Calu3 (cell line): ENCODE results near the gene LYPD5. TPM values are rescaled to one million over a fixed set of nuclear protein-coding genes. Genes with fewer than 3 reads are reported as not detected.
A peak's percentile ranks its signal among the peaks of the same experiment; 100 is the strongest.
"Not testable (repeated sequence)": the region's sequence is repeated elsewhere in the genome, so short reads cannot be mapped to it uniquely, and the experiment has no call there.

Experiments
- BruUV-seq: library from RNA; stranded (reverse); fragments of 400-500 nt; replicated peaks from 2 replicates; lab custom pipeline; 2021; lab: Mats Ljungman, UMichigan
- CTCF ChIA-PET: fragments of 300-600 bp; sonication (Branson Sonifier 250); formaldehyde crosslinking; loops from one replicate; lab custom pipeline; 2022; ENCODE audit warnings: antibody characterized with exemption; lab: Charles Lee
- DNase-seq: peaks from one replicate; pipeline ENCODE4 v3.0.0; 2022
- H3K27ac Mint-ChIP-seq: one replicate; pipeline ENCODE4 v1.8.0; 2022; ENCODE audit warnings: mixed read lengths; ENCODE audit not compliant: unreplicated experiment
- H3K27me3 Mint-ChIP-seq: one replicate; pipeline ENCODE4 v1.8.0; 2022; ENCODE audit warnings: mixed read lengths; ENCODE audit not compliant: unreplicated experiment
- H3K36me3 Mint-ChIP-seq: one replicate; pipeline ENCODE4 v1.8.0; 2022; ENCODE audit warnings: mild to moderate bottlenecking, moderate library complexity, mixed read lengths; ENCODE audit not compliant: insufficient read depth, unreplicated experiment
- H3K4me1 Mint-ChIP-seq: one replicate; pipeline ENCODE4 v1.8.0; 2022; ENCODE audit warnings: mild to moderate bottlenecking, low read depth, mixed read lengths; ENCODE audit not compliant: unreplicated experiment
- H3K4me3 Mint-ChIP-seq: one replicate; pipeline ENCODE4 v1.8.0; 2022; ENCODE audit warnings: mild to moderate bottlenecking, low read depth, moderate library complexity, mixed read lengths; ENCODE audit not compliant: unreplicated experiment
- H3K9me3 Mint-ChIP-seq: one replicate; pipeline ENCODE4 v1.8.0; 2022; ENCODE audit warnings: low read depth, mixed read lengths; ENCODE audit not compliant: unreplicated experiment
- intact Hi-C: fragments of 100-400 bp; cut with micrococcal nuclease; formaldehyde crosslinking; loops from one replicate; pipeline ENCODE4 v1.10.0; 2022; ENCODE audit not compliant: unreplicated experiment
- total RNA-seq: library from RNA; stranded (reverse); gene quantifications from 2 replicates; pipeline ENCODE4 v1.2.3, GENCODE V29; 2022
- TF ChIP-seq, protein P1 (sequence below): fragments of 200-600 bp; IDR thresholded peaks from one replicate; pipeline ENCODE4 v1.8.0; 2022; ENCODE audit warnings: antibody characterized with exemption; ENCODE audit not compliant: unreplicated experiment

The LYPD5 gene
- total RNA-seq, 1 experiment from 2014 or later, result 5.0 TPM

DNA sequence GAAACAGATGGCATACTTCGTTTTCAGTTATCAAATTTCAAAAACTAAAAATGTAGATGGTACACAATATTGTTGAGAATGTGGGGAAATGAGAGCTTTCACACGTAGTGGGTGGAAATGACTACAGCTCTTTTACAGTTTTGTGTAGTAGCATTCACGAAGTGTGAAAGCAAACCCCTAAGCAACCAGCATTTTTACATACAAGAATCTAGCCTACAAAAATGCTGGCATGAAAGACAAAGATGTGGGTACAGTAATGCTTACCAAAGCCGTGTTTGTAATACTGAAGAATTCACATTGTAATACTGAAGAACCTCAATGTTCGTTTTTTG, 18.6 kb upstream of the LYPD5 start:
- no peak for DNase-seq
- no TSS peak for BruUV-seq
- Mint-ChIP-seq H3K36me3 (peaks cover 11% of the 10 kb centered on the region), H3K4me3 (peak overlapping the region; percentile 86), H3K9me3 (peaks cover 19% of the 10 kb centered on the region), H3K27ac (peak overlapping the region; percentile 27), H3K4me1 (peaks cover 13% of the 10 kb centered on the region), H3K27me3 (no peaks in the 10 kb centered on the region)
- intact Hi-C loops, result loop anchor here (10.0 kb wide), 1 partner anchor 114 kb away; the partner anchor contains the start of gene ZNF45
- TF ChIP-seq, protein P1, sequence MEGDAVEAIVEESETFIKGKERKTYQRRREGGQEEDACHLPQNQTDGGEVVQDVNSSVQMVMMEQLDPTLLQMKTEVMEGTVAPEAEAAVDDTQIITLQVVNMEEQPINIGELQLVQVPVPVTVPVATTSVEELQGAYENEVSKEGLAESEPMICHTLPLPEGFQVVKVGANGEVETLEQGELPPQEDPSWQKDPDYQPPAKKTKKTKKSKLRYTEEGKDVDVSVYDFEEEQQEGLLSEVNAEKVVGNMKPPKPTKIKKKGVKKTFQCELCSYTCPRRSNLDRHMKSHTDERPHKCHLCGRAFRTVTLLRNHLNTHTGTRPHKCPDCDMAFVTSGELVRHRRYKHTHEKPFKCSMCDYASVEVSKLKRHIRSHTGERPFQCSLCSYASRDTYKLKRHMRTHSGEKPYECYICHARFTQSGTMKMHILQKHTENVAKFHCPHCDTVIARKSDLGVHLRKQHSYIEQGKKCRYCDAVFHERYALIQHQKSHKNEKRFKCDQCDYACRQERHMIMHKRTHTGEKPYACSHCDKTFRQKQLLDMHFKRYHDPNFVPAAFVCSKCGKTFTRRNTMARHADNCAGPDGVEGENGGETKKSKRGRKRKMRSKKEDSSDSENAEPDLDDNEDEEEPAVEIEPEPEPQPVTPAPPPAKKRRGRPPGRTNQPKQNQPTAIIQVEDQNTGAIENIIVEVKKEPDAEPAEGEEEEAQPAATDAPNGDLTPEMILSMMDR, result no peak
- CTCF ChIA-PET, result interaction anchor here (0.7 kb wide), 1 partner anchor 152 kb away, joined by 3 read pairs; no protein-coding TSS in a partner anchor

DNA sequence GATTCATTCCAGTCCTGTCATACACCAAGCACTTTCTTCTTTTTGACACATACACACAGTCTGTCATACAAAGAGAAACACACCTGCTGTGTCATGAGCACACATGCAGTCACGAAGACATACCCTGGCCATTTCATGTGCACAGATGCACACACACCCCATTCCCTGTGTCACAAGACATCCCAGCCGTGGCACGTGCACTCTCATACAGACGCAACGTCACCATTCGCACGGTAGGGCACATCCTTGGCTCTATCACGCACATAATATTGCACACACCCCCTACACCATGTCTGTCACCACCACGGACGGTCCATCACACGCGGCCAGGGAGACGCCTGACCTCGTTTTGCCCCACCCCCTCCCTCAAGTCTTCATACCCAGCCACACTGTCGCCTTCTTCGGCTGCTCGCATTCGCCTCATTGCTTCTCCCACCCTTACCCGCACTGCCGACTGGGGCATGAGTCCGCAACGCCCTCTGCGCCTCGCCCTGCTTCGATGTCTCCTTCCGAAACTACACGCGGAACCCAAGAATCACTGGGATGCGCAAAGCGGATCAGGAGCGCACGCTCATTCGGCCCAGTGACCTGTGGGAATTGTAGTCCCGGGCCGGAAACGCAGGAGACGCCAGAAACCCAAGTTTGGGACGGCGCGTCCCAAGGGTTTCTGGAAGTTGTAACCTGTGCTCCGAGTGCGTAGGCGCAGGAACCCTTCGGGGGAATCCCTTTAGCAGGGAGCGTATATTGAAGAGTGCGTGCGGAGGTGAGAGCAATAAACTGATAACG, 18.0 kb upstream of the LYPD5 start:
- TSS peak; percentile 65 for BruUV-seq
- Mint-ChIP-seq H3K27me3 (no peaks in the 10 kb centered on the region), H3K4me3 (peak overlapping the region; percentile 86), H3K36me3 (peaks cover 11% of the 10 kb centered on the region), H3K27ac (peak overlapping the region; percentile 27), H3K9me3 (peaks cover 17% of the 10 kb centered on the region), H3K4me1 (peaks cover 13% of the 10 kb centered on the region)
- CTCF ChIA-PET, result interaction anchor here (0.7 kb wide), 1 partner anchor 151 kb away, joined by 3 read pairs; no protein-coding TSS in a partner anchor
- TF ChIP-seq, protein P1, result no peak
- DNase-seq, result peak; percentile 73
- intact Hi-C loops, result loop anchor here (10.0 kb wide), 1 partner anchor 115 kb away; the partner anchor contains the start of gene ZNF45

DNA sequence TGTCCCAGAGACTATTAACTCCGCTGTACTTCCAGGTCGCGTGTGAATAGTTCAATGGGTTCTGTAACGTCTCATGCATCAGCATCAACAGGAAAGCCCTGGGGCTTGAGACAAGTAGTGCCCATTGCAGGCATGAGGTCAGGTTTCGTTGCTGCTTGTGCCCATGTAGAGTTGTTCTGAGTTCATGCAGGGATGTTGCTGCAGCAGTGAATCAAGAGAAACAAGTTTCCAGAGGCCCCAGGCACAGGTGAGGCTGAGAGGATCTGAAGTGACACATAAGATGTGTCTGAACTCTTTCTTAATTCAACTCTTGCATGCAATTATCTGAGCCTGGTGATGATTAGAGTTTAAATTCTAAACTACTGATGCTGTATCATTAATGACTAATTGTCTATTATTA, 16.3 kb upstream of the LYPD5 start:
- no peak for DNase-seq
- Mint-ChIP-seq H3K36me3 (peaks cover 11% of the 10 kb centered on the region), H3K27me3 (no peaks in the 10 kb centered on the region), H3K4me3 (no peak overlapping the region), H3K9me3 (peaks cover 13% of the 10 kb centered on the region), H3K4me1 (peaks cover 13% of the 10 kb centered on the region), H3K27ac (no peak overlapping the region)
- TF ChIP-seq, protein P1, result no peak
- BruUV-seq, result no TSS peak
- intact Hi-C loops, result no loop called here
- CTCF ChIA-PET, result no interaction called here

DNA sequence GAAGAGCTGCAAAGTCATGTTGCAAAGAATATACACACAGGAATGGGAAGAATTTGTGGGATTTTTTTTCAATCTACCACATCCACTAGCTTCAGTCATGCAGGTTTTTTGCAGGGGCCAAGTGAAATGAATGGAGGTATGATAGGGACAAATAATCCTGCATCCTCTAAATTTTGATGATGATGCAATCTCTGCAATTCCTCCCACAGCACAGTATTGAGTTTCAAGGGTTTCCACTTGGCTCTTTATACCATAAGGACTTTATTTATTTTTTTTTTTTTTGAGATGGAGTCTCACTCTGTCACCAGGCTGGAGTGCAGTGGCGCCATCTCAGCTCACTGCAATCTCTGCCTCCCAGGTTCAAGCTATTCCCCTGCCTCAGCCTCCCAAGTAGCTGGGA, 15.2 kb upstream of the LYPD5 start:
- H3K27ac Mint-ChIP-seq, H3K27me3 Mint-ChIP-seq, CTCF ChIA-PET, DNase-seq, BruUV-seq, intact Hi-C loops, H3K4me3 Mint-ChIP-seq: not testable (repeated sequence)
- Mint-ChIP-seq H3K36me3 (peaks cover 11% of the 10 kb centered on the region), H3K4me1 (peaks cover 13% of the 10 kb centered on the region), H3K9me3 (peaks cover 16% of the 10 kb centered on the region)
